GM12891 (cell line): Measurements from ENCODE around the gene CDK12.

ENCODE experiments used
- PAX5 ChIP-seq: IDR thresholded peaks from 2 replicates; pipeline ENCODE4 v1.6.1; 2011; ENCODE audit warnings: low read length, moderate library complexity, mild to moderate bottlenecking; ENCODE audit not compliant: insufficient read depth, severe bottlenecking
- POLR2A ChIP-seq: IDR thresholded peaks from 2 replicates; pipeline ENCODE4 v1.6.1; 2011; ENCODE audit warnings: low read depth, low read length, control low read depth
- POLR2AphosphoS5 ChIP-seq: IDR thresholded peaks from 2 replicates; pipeline ENCODE4 v1.6.1; 2011; ENCODE audit warnings: low read depth, low read length, control low read depth
- SPI1 ChIP-seq: IDR thresholded peaks from 2 replicates; pipeline ENCODE4 v1.6.1; 2011; ENCODE audit warnings: low read depth, low read length, control low read depth
- TAF1 ChIP-seq: IDR thresholded peaks from 2 replicates; pipeline ENCODE4 v1.6.1; 2011; ENCODE audit warnings: low read depth, low read length, control low read depth

DNA sequence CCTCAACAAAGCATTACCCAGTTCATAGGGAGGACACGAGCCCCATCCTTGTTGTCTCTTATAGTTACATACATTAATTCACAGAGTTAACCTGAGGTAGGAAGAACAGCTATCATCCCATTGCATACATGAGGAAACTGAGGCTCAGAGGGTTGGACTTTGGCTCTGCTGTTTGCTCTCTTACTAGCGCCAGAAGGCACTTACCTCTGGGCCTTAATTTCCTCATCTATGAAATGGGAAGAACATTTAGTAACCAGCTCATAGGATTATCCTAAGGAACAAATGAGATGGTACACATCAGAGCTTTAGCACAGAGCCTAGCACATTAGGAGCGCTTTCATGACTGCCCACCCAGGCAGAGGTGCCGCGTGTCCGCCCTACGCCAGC, 118.8 kb downstream of the CDK12 start:
- TF ChIP-seq POLR2AphosphoS5 (no peak), TAF1 (no peak), POLR2A (no peak), SPI1 (no peak), PAX5 (no peak)
